IPS-18a (cell line): ENCODE measurements around the gene MAP7D1.
"Not testable (repeated sequence)": the region's sequence is repeated elsewhere in the genome, so short reads cannot be mapped to it uniquely, and the experiment has no call there.

Source experiments
- H3K27ac ChIP-seq: one replicate; pipeline ENCODE4 v1.5.1; 2013; ENCODE audit warnings: low read length
- H3K27me3 ChIP-seq: one replicate; pipeline ENCODE4 v1.6.1; 2013; ENCODE audit warnings: mild to moderate bottlenecking, low read length; ENCODE audit not compliant: control insufficient read depth, insufficient read depth
- H3K36me3 ChIP-seq: one replicate; pipeline ENCODE4 v1.6.1; 2013; ENCODE audit warnings: low read depth, low read length; ENCODE audit not compliant: control insufficient read depth
- H3K4me1 ChIP-seq: one replicate; pipeline ENCODE4 v1.6.1; 2013; ENCODE audit warnings: low read depth, low read length; ENCODE audit not compliant: control insufficient read depth
- H3K4me3 ChIP-seq: one replicate; pipeline ENCODE4 v1.5.1; 2013; ENCODE audit warnings: low read length
- H3K9ac ChIP-seq: one replicate; pipeline ENCODE4 v1.6.1; 2013; ENCODE audit warnings: mild to moderate bottlenecking, low read length, moderate library complexity
- H3K9me3 ChIP-seq: one replicate; pipeline ENCODE4 v1.6.1; 2013; ENCODE audit warnings: low read depth, low read length; ENCODE audit not compliant: control insufficient read depth

The MAP7D1 gene

DNA sequence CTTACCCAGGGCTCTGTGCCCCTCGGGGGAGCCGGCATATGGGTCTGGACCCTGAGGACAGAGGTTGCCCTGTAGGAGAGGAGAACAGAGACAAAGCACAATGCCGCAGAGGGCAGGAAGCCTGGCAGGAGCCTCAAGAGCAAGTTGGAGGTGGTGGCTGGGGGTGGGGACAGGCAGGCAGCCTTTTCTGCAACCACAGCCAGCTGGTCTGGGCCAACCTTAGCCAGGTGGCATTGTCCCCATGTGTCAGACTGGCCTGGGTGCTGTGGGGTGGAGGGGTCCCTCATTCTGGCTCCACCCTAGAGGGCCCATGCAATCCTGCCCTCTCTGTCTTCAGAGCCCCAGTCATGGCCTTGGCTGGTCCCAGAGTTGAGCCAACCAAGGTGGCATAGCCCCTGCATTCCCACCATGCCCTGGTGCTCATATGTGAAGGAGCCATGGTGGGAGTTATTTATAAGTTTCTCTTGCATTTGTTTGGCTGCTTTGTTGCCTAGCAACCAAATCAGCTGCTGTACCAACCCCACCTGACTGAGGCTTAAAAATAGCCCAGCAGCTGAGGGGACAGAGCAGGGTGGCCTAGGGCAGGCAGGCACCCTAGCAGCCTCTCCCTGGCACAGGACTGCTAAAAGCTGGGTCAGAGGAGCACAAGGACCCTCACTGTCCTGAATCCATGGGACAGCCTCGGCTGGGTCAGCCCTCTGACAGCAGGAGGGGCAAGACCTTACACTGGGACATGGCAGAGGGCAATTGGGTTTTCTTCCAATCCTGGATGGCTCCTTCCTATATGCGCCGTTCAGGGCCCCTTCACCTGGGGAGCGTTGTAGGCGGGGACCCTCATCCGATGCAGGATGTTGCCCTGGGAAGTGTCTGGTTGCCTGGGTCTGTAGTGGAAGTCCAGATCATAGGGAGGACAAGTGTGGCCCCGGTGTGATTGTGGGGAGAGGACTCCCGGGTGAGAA, 19.5 kb downstream of the MAP7D1 start:
- peak overlapping the region; percentile 23 for H3K9ac ChIP-seq
- H3K27ac ChIP-seq, result no peak overlapping the region

DNA sequence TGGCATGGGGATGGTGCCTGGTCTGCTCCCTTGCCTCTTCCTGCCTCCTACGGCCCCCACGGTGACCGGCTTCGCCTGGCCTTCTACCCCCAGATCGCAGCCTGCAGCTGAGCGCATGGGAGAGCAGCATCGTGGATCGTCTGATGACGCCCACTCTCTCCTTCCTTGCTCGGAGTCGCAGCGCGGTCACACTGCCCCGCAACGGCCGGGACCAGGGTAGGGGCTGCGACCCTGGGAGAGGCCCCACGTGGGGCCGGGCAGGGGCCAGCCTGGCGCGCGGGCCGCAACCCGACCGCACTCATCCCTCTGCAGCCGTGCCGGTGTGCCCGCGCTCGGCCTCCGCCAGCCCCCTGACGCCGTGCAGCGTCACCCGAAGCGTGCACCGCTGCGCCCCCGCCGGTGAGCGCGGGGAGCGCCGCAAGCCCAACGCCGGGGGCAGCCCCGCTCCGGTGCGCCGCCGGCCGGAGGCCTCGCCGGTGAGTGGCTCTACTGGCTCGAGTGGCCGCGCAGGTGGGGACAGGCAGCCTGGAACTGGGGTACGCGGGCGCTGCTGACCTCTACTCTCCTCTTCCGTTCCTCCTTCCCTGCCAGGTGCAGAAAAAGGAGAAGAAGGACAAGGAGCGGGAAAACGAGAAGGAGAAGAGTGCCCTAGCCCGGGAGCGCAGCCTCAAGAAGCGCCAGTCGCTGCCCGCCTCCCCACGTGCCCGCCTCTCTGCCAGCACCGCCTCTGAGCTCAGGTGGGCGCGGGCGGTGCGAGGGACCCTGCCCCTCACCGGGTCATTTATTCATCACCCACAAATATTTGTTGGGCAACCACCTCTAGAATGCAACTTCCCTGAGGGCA, 20.4 kb downstream of the MAP7D1 start:
- peak overlapping the region; percentile 23 for H3K9ac ChIP-seq
- no peak overlapping the region for H3K27ac ChIP-seq
- H3K36me3 ChIP-seq, result peaks cover 49% of the 10 kb centered on the region
- H3K4me3 ChIP-seq, result no peak overlapping the region
- H3K9me3 ChIP-seq, result no peaks in the 10 kb centered on the region
- peaks cover 9% of the 10 kb centered on the region for H3K4me1 ChIP-seq
- H3K27me3 ChIP-seq, result no peaks in the 10 kb centered on the region

More for the DNA sequence above, 19.5 kb downstream of the MAP7D1 start:
- no peak overlapping the region for H3K4me3 ChIP-seq
- peaks cover 49% of the 10 kb centered on the region for H3K36me3 ChIP-seq
- no peaks in the 10 kb centered on the region for H3K27me3 ChIP-seq
- H3K4me1 ChIP-seq, result peaks cover 9% of the 10 kb centered on the region
- H3K9me3 ChIP-seq, result no peaks in the 10 kb centered on the region

DNA sequence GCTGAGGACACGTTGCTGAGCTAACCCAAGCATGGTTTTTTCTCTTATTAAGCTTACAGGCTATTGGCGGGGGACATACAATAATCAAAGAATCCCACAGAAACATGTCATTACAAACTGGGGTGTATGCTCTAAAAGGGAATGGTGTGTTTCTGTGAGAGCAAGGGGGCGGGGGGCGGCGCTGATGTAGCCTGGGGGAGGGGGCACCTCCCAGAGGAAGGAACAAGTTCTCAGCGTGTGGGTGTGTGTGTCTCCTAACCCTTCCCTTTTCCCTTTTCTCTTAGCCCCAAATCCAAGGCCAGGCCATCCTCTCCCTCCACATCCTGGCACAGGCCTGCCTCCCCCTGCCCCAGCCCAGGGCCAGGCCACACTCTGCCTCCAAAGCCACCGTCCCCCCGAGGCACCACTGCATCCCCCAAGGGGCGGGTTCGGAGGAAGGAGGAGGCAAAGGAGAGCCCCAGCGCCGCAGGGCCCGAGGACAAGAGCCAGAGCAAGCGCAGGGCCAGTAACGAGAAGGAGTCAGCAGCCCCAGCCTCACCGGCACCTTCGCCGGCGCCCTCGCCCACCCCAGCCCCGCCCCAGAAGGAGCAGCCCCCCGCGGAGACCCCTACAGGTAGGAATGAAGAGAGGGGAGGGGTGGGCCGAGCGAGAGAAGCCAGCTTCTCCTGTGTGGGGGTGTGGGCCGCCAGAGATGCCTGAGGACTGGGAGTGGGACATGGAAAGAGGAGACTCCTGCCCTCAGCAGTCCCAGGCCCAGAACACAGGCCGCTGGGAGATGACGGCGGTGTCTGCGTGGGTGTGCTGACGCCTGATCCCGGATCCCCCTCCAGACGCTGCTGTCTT, 21.9 kb downstream of the MAP7D1 start:
- no peaks in the 10 kb centered on the region for H3K27me3 ChIP-seq
- H3K9me3 ChIP-seq, result no peaks in the 10 kb centered on the region
- H3K4me1 ChIP-seq, result peaks cover 9% of the 10 kb centered on the region
- peak overlapping the region; percentile 53 for H3K9ac ChIP-seq
- H3K36me3 ChIP-seq, result peaks cover 34% of the 10 kb centered on the region
- no peak overlapping the region for H3K27ac ChIP-seq
- peak overlapping the region; percentile 63 for H3K4me3 ChIP-seq

DNA sequence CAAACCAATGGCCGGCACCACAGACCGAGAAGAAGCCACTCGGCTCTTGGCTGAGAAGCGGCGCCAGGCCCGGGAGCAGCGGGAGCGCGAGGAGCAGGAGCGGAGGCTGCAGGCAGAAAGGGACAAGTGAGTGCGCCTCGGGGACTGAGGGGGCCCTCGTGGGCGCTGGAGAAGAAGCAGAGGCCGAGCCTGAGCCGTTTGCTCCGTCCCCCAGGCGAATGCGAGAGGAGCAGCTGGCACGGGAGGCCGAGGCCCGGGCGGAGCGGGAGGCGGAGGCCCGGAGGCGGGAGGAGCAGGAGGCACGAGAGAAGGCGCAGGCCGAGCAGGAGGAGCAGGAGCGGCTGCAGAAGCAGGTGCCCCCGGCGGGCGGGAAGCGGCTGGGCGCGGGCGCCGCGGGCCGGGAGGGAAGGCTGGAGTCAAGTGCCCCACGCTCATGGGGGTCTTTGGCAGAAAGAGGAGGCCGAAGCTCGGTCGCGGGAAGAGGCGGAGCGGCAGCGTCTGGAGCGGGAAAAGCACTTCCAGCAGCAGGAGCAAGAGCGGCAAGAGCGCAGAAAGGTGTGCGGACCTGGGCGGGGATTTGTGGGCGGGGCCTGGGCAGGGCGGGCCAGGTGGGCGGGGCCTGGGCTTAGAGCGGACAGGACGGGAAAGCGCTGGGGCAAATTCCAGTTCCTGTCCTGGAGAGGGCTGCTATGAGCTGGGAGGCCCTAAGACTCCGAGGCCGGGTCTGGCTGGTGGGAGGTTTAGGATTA, 22.7 kb downstream of the MAP7D1 start:
- Histone ChIP-seq H3K9me3 (no peaks in the 10 kb centered on the region), H3K4me3 (peak overlapping the region; percentile 63), H3K9ac (peak overlapping the region; percentile 53), H3K4me1 (peaks cover 9% of the 10 kb centered on the region), H3K27me3 (no peaks in the 10 kb centered on the region), H3K27ac (no peak overlapping the region), H3K36me3 (peaks cover 26% of the 10 kb centered on the region)

DNA sequence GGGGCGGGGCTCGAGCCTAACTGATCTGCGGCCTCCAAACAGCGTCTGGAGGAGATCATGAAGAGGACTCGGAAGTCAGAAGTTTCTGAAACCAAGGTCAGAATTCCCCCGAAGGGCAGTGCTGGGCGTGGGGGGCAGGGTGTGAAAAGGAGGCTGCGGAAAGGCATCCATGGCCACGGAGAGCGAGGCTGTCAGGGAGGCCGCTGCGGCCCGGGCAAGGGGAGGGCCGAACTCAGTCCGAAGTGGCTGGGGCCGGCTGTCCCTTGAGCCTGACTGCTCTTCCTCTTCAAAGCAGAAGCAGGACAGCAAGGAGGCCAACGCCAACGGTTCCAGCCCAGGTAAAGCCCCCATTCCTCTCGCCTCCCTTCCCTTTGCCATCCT, 23.2 kb downstream of the MAP7D1 start:
- H3K27me3 ChIP-seq, result no peaks in the 10 kb centered on the region
- peak overlapping the region; percentile 63 for H3K4me3 ChIP-seq
- H3K4me1 ChIP-seq, result peaks cover 9% of the 10 kb centered on the region
- no peak overlapping the region for H3K9ac ChIP-seq
- H3K9me3 ChIP-seq, result no peaks in the 10 kb centered on the region
- peaks cover 21% of the 10 kb centered on the region for H3K36me3 ChIP-seq
- H3K27ac ChIP-seq, result no peak overlapping the region

DNA sequence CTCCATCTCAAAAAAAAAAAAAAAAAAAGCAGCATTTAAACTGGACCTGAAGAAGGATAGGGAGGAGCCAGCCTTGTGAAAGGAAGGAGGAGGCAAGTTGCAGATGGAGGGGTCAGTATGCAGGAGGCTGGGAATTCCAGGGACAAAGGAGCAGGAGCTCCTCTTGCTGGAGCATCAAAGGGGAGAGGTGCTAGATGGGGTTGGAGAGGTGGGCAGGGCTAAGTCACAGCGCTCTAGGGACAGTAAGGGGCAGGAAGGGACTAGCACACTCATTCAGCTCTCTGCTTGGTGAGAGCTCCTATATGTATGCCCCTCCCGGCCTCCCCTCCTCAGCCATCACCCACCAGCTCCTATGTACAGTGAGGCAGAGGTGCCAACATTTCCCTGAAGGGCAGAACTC, 26.8 kb downstream of the MAP7D1 start:
- Histone ChIP-seq H3K36me3 (peaks cover 14% of the 10 kb centered on the region), H3K4me3 (no peak overlapping the region), H3K27ac (no peak overlapping the region), H3K27me3 (no peaks in the 10 kb centered on the region), H3K4me1 (peaks cover 7% of the 10 kb centered on the region), H3K9ac (no peak overlapping the region), H3K9me3 (no peaks in the 10 kb centered on the region)

DNA sequence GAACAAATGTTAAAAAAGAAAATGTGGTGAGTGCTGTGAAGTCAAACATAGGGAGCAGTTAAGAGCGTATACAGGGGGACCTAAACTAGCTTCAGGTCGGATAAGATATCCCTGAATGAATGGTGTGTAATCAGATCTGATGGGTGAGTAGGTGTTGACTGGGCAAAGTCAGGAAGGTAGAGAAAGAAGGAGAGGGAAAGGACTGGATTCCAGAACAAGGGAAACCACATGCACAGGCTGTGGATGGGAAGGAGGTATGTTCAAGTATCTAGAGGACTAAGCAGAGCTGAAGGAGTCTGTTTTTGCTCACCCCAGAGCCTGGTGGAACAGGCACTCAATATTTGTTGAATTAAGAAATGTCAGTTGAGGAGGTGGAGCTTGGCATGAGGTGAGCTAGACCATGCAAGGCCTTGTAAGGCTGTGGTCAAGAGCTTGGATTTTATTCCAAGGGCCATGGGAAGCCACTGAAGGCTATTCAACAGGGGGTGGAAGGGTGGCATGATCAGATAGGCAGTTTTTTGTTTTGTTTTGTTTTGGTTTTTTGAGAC, 27.4 kb downstream of the MAP7D1 start:
- Histone ChIP-seq H3K27ac (no peak overlapping the region), H3K4me3 (no peak overlapping the region), H3K4me1 (peaks cover 11% of the 10 kb centered on the region), H3K36me3 (peaks cover 14% of the 10 kb centered on the region), H3K9ac (no peak overlapping the region), H3K9me3 (no peaks in the 10 kb centered on the region), H3K27me3 (no peaks in the 10 kb centered on the region)

DNA sequence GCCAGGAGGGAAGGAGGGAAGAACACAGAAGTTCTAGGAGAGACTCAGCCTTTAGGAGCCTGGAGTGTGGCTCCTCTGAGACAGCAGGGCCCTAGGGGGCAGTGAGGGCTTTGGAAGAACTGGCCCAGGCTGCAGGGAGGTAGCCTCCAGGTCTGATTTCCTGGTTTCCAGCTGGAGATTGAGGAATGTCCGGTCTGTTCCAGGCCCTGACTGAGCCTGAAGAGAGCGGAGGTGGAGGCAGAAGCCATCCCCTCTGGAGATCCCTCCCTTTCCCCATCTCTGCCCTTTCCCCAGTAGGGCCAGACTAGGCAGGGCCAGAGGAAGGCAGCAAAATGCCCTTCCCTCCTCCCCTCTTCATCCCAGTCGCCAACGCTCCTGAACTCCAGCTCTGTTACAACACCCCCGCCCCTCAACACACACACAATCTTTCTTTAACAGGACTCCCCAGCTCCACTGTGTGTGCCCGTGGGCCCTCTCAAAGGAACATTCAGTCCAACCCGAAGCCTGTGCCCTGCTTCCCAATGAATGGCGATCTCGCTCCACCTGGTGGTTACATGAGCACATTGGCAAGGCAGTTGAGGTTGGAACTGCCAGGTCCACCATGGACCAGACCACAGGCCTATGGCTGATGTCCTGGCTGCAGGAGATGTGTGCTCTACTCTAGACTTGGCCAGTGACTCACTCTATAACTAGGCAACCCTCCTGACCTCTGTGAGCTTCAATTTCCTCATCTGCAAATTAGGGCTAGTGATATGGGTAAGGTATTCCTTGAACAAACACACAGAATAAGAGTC, 32.0 kb downstream of the MAP7D1 start:
- peaks cover 8% of the 10 kb centered on the region for H3K4me1 ChIP-seq
- H3K27ac ChIP-seq, result no peak overlapping the region
- H3K27me3 ChIP-seq, result no peaks in the 10 kb centered on the region
- H3K36me3 ChIP-seq, result no peaks in the 10 kb centered on the region
- no peak overlapping the region for H3K4me3 ChIP-seq
- H3K9ac ChIP-seq, result no peak overlapping the region
- H3K9me3 ChIP-seq, result no peaks in the 10 kb centered on the region

DNA sequence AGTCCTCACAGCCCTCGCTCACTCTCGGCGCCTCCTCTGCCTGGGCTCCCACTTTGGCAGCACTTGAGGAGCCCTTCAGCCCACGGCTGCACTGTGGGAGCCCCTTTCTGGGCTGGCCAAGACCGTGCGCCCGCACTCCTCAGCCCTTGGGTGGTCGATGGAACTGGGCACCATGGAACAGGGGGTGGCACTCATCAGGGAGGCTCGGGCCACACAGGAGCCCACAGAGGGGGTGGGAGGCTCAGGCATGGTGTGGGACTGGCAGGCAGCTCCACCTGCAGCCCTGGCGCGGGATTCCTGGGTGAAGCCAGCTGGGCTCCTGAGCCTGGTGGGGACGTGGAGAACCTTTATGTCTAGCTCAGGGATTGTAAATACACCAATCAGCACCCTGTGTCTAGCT, 40.8 kb downstream of the MAP7D1 start:
- H3K4me1 ChIP-seq, H3K9ac ChIP-seq, H3K36me3 ChIP-seq, H3K27ac ChIP-seq, H3K27me3 ChIP-seq, H3K9me3 ChIP-seq, H3K4me3 ChIP-seq: not testable (repeated sequence)

DNA sequence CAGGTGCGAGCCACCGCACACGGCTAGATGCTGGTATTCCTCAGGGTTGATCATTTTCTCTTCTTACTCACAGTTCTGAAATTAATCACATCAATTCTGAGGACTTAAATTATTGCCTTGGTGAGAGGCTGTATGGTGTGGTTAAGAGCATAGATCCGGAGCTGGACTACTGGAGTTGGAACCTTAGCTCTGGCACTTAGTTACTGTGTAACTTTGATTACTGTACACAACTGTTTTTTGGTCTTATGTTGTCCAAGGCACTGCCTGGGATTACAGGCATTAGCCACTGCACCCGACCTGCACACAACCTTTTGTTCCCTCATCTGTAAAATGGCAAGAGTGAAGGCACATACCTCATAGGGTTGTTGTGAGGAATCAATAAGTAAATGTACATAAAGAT, 42.7 kb downstream of the MAP7D1 start:
- Histone ChIP-seq H3K27me3 (no peaks in the 10 kb centered on the region), H3K9me3 (no peaks in the 10 kb centered on the region), H3K4me3 (no peak overlapping the region), H3K4me1 (no peaks in the 10 kb centered on the region), H3K27ac (no peak overlapping the region), H3K9ac (no peak overlapping the region), H3K36me3 (no peaks in the 10 kb centered on the region)
